Skeletal muscle satellite cell (primary cell): ENCODE data around the gene PABPN1L.

ENCODE experiments used
- H3K27me3 ChIP-seq: 2 replicates; pipeline ENCODE4 v1.7.0; 2013; ENCODE audit warnings: low read length; ENCODE audit not compliant: control insufficient read depth, insufficient read depth
- H3K36me3 ChIP-seq: 2 replicates; pipeline ENCODE4 v1.7.0; 2013; ENCODE audit warnings: mild to moderate bottlenecking, control low read depth, low read length; ENCODE audit not compliant: insufficient read depth
- H3K4me1 ChIP-seq: 2 replicates; pipeline ENCODE4 v1.7.0; 2013; ENCODE audit warnings: low read length; ENCODE audit not compliant: control insufficient read depth, insufficient read depth
- H3K4me2 ChIP-seq: 2 replicates; pipeline ENCODE4 v1.7.0; 2013; ENCODE audit warnings: mild to moderate bottlenecking, low read length
- H3K4me3 ChIP-seq: 2 replicates; pipeline ENCODE4 v1.7.0; 2013; ENCODE audit warnings: low read length
- H3K9ac ChIP-seq: 2 replicates; pipeline ENCODE4 v1.7.0; 2013; ENCODE audit warnings: mild to moderate bottlenecking, low read depth, low read length, moderate library complexity
- H3K9me3 ChIP-seq: replicated peaks from 2 replicates; pipeline ENCODE4 v1.7.0; 2013; ENCODE audit warnings: mild to moderate bottlenecking, control low read depth, low read length

Gene PABPN1L

GRCh38 chr16:88859381-88860091, 6.9 kb downstream of the PABPN1L start:
- H3K4me2 ChIP-seq: no peak overlapping the region
- H3K9ac ChIP-seq: no peak overlapping the region
- H3K9me3 ChIP-seq: no peaks in the 10 kb centered on the region
- H3K4me1 ChIP-seq: peaks cover 26% of the 10 kb centered on the region
- no peaks in the 10 kb centered on the region for H3K27me3 ChIP-seq
- peaks cover 33% of the 10 kb centered on the region for H3K36me3 ChIP-seq
- no peak overlapping the region for H3K4me3 ChIP-seq

GRCh38 chr16:88857728-88858339, 8.6 kb downstream of the PABPN1L start:
- peak overlapping the region; percentile 84 for H3K4me3 ChIP-seq
- peak overlapping the region; percentile 88 for H3K9ac ChIP-seq
- no peaks in the 10 kb centered on the region for H3K27me3 ChIP-seq
- peaks cover 33% of the 10 kb centered on the region for H3K36me3 ChIP-seq
- no peaks in the 10 kb centered on the region for H3K9me3 ChIP-seq
- peak overlapping the region; percentile 89 for H3K4me2 ChIP-seq
- H3K4me1 ChIP-seq: peaks cover 26% of the 10 kb centered on the region

GRCh38 chr16:88856828-88857727, 9.4 kb downstream of the PABPN1L start, which contains the start of the genes GALNS and TRAPPC2L:
GALNS (minus strand) TSS chr16:88856947; CDS start chr16:88856877, 70 bp downstream.
TRAPPC2L (plus strand) TSS chr16:88857127; CDS start chr16:88857151, 24 bp downstream.
- H3K9me3 ChIP-seq: no peaks in the 10 kb centered on the region
- H3K36me3 ChIP-seq: peaks cover 33% of the 10 kb centered on the region
- peak within 1 kb of the TSS; percentile 95 for H3K4me2 ChIP-seq
- H3K4me3 ChIP-seq: peak within 1 kb of the TSS; percentile 84
- no peaks in the 10 kb centered on the region for H3K27me3 ChIP-seq
- peak within 1 kb of the TSS; percentile 88 for H3K9ac ChIP-seq
- H3K4me1 ChIP-seq: peaks cover 26% of the 10 kb centered on the region

- Histone ChIP-seq H3K4me1 (peaks cover 26% of the 10 kb centered on the region), H3K9ac (peak overlapping the region; percentile 82)
Measured at GRCh38 chr16:88856122-88856827, 10.2 kb downstream of the PABPN1L start.

GRCh38 chr16:88855736-88856121, 10.7 kb downstream of the PABPN1L start:
- H3K9ac ChIP-seq: peak overlapping the region; percentile 65
- H3K4me3 ChIP-seq: peak overlapping the region; percentile 79

More at GRCh38 chr16:88856122-88856827, 10.2 kb downstream of the PABPN1L start:
- no peaks in the 10 kb centered on the region for H3K27me3 ChIP-seq
- peaks cover 29% of the 10 kb centered on the region for H3K36me3 ChIP-seq
- H3K9me3 ChIP-seq: no peaks in the 10 kb centered on the region
- H3K4me3 ChIP-seq: peak overlapping the region; percentile 84
- H3K4me2 ChIP-seq: peak overlapping the region; percentile 95

GRCh38 chr16:88855176-88855575, 11.3 kb downstream of the PABPN1L start:
- Histone ChIP-seq H3K27me3 (no peaks in the 10 kb centered on the region), H3K36me3 (peaks cover 18% of the 10 kb centered on the region), H3K4me3 (peak overlapping the region; percentile 23), H3K4me2 (peak overlapping the region; percentile 6), H3K9ac (no peak overlapping the region), H3K4me1 (peaks cover 26% of the 10 kb centered on the region), H3K9me3 (no peaks in the 10 kb centered on the region)

More at GRCh38 chr16:88855736-88856121, 10.7 kb downstream of the PABPN1L start:
- Histone ChIP-seq H3K4me2 (peak overlapping the region; percentile 95), H3K4me1 (peaks cover 26% of the 10 kb centered on the region), H3K9me3 (no peaks in the 10 kb centered on the region), H3K27me3 (no peaks in the 10 kb centered on the region), H3K36me3 (peaks cover 24% of the 10 kb centered on the region)

- H3K4me2 ChIP-seq: no peak overlapping the region
- peaks cover 24% of the 10 kb centered on the region for H3K4me1 ChIP-seq
- H3K36me3 ChIP-seq: peaks cover 12% of the 10 kb centered on the region
- no peak overlapping the region for H3K4me3 ChIP-seq
- no peaks in the 10 kb centered on the region for H3K27me3 ChIP-seq
- no peak overlapping the region for H3K9ac ChIP-seq
- H3K9me3 ChIP-seq: no peaks in the 10 kb centered on the region
Measured at GRCh38 chr16:88854306-88855111, 12.0 kb downstream of the PABPN1L start.

- H3K27me3 ChIP-seq: no peaks in the 10 kb centered on the region
- H3K4me2 ChIP-seq: no peak overlapping the region
- no peaks in the 10 kb centered on the region for H3K9me3 ChIP-seq
- H3K9ac ChIP-seq: no peak overlapping the region
- peaks cover 18% of the 10 kb centered on the region for H3K4me1 ChIP-seq
- no peak overlapping the region for H3K4me3 ChIP-seq
- peaks cover under 1% of the 10 kb centered on the region for H3K36me3 ChIP-seq
Measured at GRCh38 chr16:88853325-88853941, 13.0 kb downstream of the PABPN1L start.

GRCh38 chr16:88851616-88852015, 14.8 kb downstream of the PABPN1L start:
- H3K27me3 ChIP-seq: no peaks in the 10 kb centered on the region
- H3K9me3 ChIP-seq: no peaks in the 10 kb centered on the region
- H3K36me3 ChIP-seq: no peaks in the 10 kb centered on the region
- H3K4me2 ChIP-seq: no peak overlapping the region
- no peak overlapping the region for H3K9ac ChIP-seq
- no peak overlapping the region for H3K4me3 ChIP-seq
- H3K4me1 ChIP-seq: peaks cover 11% of the 10 kb centered on the region
